HS-5 (cell line): ENCODE data around the gene SYNPO2.
"Not testable (repeated sequence)": the region's sequence is repeated elsewhere in the genome, so short reads cannot be mapped to it uniquely, and the experiment has no call there.

Source experiments
- DNase-seq: peaks from one replicate; pipeline ENCODE4 v3.0.0-alpha.2; 2012; ENCODE audit warnings: low read depth

Gene SYNPO2

GRCh38 chr4:119035951-119036737 lies 147.5 kb downstream of the SYNPO2 start:
- no peak for DNase-seq

GRCh38 chr4:119037709-119038108 lies 149.1 kb downstream of the SYNPO2 start:
- no peak for DNase-seq

GRCh38 chr4:119038116-119038841 lies 149.6 kb downstream of the SYNPO2 start:
- DNase-seq: no peak

- DNase-seq: no peak
Measured at GRCh38 chr4:119039160-119039559, 150.5 kb downstream of the SYNPO2 start.

- DNase-seq: no peak
Measured at GRCh38 chr4:119039779-119040178, 151.1 kb downstream of the SYNPO2 start.

GRCh38 chr4:119040261-119040660 lies 151.6 kb downstream of the SYNPO2 start:
- no peak for DNase-seq

GRCh38 chr4:119040694-119041185 lies 152.1 kb downstream of the SYNPO2 start:
- peak; percentile 64 for DNase-seq

GRCh38 chr4:119041396-119041795 lies 152.7 kb downstream of the SYNPO2 start:
- DNase-seq: no peak

GRCh38 chr4:119041951-119042560 lies 153.4 kb downstream of the SYNPO2 start:
- DNase-seq: peak; percentile 48

- DNase-seq: no peak
Measured at GRCh38 chr4:119046263-119046662, 157.6 kb downstream of the SYNPO2 start.

GRCh38 chr4:119047059-119047458 lies 158.4 kb downstream of the SYNPO2 start:
- not testable (repeated sequence) for DNase-seq

GRCh38 chr4:119048446-119048845 lies 159.8 kb downstream of the SYNPO2 start:
- DNase-seq: no peak

GRCh38 chr4:119049342-119049741 lies 160.7 kb downstream of the SYNPO2 start:
- DNase-seq: no peak

GRCh38 chr4:119050527-119051090 lies 162.0 kb downstream of the SYNPO2 start:
- DNase-seq: no peak

GRCh38 chr4:119053245-119053644 lies 164.6 kb downstream of the SYNPO2 start:
- no peak for DNase-seq

- DNase-seq: no peak
Measured at GRCh38 chr4:119053997-119054396, 165.3 kb downstream of the SYNPO2 start.

- DNase-seq: no peak
Measured at GRCh38 chr4:119057417-119057816, 168.8 kb downstream of the SYNPO2 start.

GRCh38 chr4:119059221-119059620 lies 170.6 kb downstream of the SYNPO2 start:
- DNase-seq: no peak

- DNase-seq: not testable (repeated sequence)
Measured at GRCh38 chr4:119067125-119067524, 178.5 kb downstream of the SYNPO2 start.

- DNase-seq: not testable (repeated sequence)
Measured at GRCh38 chr4:119067670-119068360, 179.2 kb downstream of the SYNPO2 start.

GRCh38 chr4:119068529-119068962 lies 179.9 kb downstream of the SYNPO2 start:
- DNase-seq: no peak

- no peak for DNase-seq
Measured at GRCh38 chr4:119070301-119070700, 181.6 kb downstream of the SYNPO2 start.
